ENCODE results near the gene RFT1.

Gene RFT1

GRCh38 chr3:53084310-53085001 is 45.8 kb downstream of the RFT1 start:
- H3K4me1 ChIP-seq (ENCODE audit: control insufficient read depth in 1 of 2, insufficient read depth in 1 of 2, low read depth in 1 of 2, low read length in 1 of 2), result no peaks in the 10 kb centered on the region
- TF ChIP-seq CTCF (IDR thresholded peaks at IDR 0.05), result no peak
- H3K9me3 ChIP-seq, result no peaks in the 10 kb centered on the region
- H3K27ac ChIP-seq, result no peak overlapping the region
- no peak overlapping the region for H3K4me3 ChIP-seq (ENCODE audit: low read depth in 1 of 2, low read length in 1 of 2)
- peaks cover 9% of the 10 kb centered on the region for H3K36me3 ChIP-seq
- H3K27me3 ChIP-seq, result no peaks in the 10 kb centered on the region

- Histone ChIP-seq H3K27me3 (no peaks in the 10 kb centered on the region), H3K4me1 (ENCODE audit: control insufficient read depth in 1 of 2, insufficient read depth in 1 of 2, low read depth in 1 of 2, low read length in 1 of 2) (no peaks in the 10 kb centered on the region), H3K4me3 (ENCODE audit: low read depth in 1 of 2, low read length in 1 of 2) (no peak overlapping the region), H3K27ac (no peak overlapping the region), H3K36me3 (peaks cover 3% of the 10 kb centered on the region), H3K9me3 (no peaks in the 10 kb centered on the region)
- TF ChIP-seq CTCF (IDR thresholded peaks at IDR 0.05), result no peak
These were observed 46.3 kb downstream of the RFT1 start for GRCh38 chr3:53083949-53084309.

- no peak for TF ChIP-seq CTCF (IDR thresholded peaks at IDR 0.05)
- no peaks in the 10 kb centered on the region for H3K9me3 ChIP-seq
- H3K4me3 ChIP-seq (ENCODE audit: low read depth in 1 of 2, low read length in 1 of 2), result no peak overlapping the region
- no peak overlapping the region for H3K27ac ChIP-seq
- peaks cover 3% of the 10 kb centered on the region for H3K36me3 ChIP-seq
- no peaks in the 10 kb centered on the region for H3K4me1 ChIP-seq (ENCODE audit: control insufficient read depth in 1 of 2, insufficient read depth in 1 of 2, low read depth in 1 of 2, low read length in 1 of 2)
- no peaks in the 10 kb centered on the region for H3K27me3 ChIP-seq
These were observed 46.7 kb downstream of the RFT1 start for GRCh38 chr3:53083521-53083920.

- H3K27me3 ChIP-seq, result no peaks in the 10 kb centered on the region
- H3K4me1 ChIP-seq (ENCODE audit: control insufficient read depth in 1 of 2, insufficient read depth in 1 of 2, low read depth in 1 of 2, low read length in 1 of 2), result no peaks in the 10 kb centered on the region
- no peak overlapping the region for H3K27ac ChIP-seq
- H3K9me3 ChIP-seq, result no peaks in the 10 kb centered on the region
- no peak overlapping the region for H3K4me3 ChIP-seq (ENCODE audit: low read depth in 1 of 2, low read length in 1 of 2)
- H3K36me3 ChIP-seq, result peaks cover 3% of the 10 kb centered on the region
- no peak for TF ChIP-seq CTCF (IDR thresholded peaks at IDR 0.05)
These were observed 47.5 kb downstream of the RFT1 start for GRCh38 chr3:53082736-53083135.

- no peaks in the 10 kb centered on the region for H3K9me3 ChIP-seq
- no peaks in the 10 kb centered on the region for H3K36me3 ChIP-seq
- H3K27ac ChIP-seq, result no peak overlapping the region
- no peaks in the 10 kb centered on the region for H3K27me3 ChIP-seq
- TF ChIP-seq CTCF (IDR thresholded peaks at IDR 0.05), result no peak
- H3K4me3 ChIP-seq (ENCODE audit: low read depth in 1 of 2, low read length in 1 of 2), result no peak overlapping the region
- H3K4me1 ChIP-seq (ENCODE audit: control insufficient read depth in 1 of 2, insufficient read depth in 1 of 2, low read depth in 1 of 2, low read length in 1 of 2), result no peaks in the 10 kb centered on the region
These were observed 48.9 kb downstream of the RFT1 start for GRCh38 chr3:53081318-53081717.
